ENCODE measurements around the gene NCAN. TPM values are rescaled to one million over a fixed set of nuclear protein-coding genes. Genes with fewer than 3 reads are reported as not detected.

Gene NCAN
- total RNA-seq, 1 experiment from 2014 or later, result 3.0 TPM

DNA sequence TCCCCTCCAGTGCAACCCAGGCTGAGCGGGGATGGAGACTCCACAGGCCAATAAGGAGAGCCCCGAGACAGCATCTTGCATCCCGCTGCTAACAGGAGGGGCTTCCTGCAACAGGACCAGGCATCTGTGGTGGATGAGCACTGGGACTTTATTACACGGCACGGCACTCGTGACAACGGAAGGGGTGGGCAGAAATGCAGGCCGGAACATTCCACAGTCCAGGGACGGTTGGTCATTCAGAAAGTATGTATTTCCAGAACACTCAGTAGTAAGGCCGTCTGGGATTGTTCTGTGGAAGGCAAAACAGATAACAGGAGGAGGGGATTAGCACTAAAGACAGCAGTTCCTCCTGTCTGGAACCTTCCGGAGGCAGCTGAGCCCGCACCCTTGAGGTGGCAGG lies 64.6 kb downstream of the NCAN start:
- no peak overlapping the region for H3K27ac Mint-ChIP-seq
- CTCF ChIA-PET, result no interaction called here

More for the DNA sequence above, 64.6 kb downstream of the NCAN start:
- no peaks in the 10 kb centered on the region for H3K9me3 Mint-ChIP-seq
- H3K4me1 Mint-ChIP-seq, result peaks cover 8% of the 10 kb centered on the region
- no peak for TF ChIP-seq TEAD4 (CRISPR knock-in tag; IDR thresholded peaks at IDR 0.05)
- TF ChIP-seq NR2C2 (CRISPR knock-in tag; IDR thresholded peaks at IDR 0.05), result no peak
- no peak for TF ChIP-seq IRF2 (CRISPR knock-in tag; IDR thresholded peaks at IDR 0.05; ENCODE audit: borderline replicate concordance, low read depth)
- no peak for TF ChIP-seq GRHL2 (CRISPR knock-in tag; IDR thresholded peaks at IDR 0.05; ENCODE audit: insufficient replicate concordance, severe bottlenecking)
- TF ChIP-seq, protein P1, sequence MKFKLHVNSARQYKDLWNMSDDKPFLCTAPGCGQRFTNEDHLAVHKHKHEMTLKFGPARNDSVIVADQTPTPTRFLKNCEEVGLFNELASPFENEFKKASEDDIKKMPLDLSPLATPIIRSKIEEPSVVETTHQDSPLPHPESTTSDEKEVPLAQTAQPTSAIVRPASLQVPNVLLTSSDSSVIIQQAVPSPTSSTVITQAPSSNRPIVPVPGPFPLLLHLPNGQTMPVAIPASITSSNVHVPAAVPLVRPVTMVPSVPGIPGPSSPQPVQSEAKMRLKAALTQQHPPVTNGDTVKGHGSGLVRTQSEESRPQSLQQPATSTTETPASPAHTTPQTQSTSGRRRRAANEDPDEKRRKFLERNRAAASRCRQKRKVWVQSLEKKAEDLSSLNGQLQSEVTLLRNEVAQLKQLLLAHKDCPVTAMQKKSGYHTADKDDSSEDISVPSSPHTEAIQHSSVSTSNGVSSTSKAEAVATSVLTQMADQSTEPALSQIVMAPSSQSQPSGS (CRISPR knock-in tag; IDR thresholded peaks at IDR 0.05; ENCODE audit: borderline replicate concordance, low read depth), result no peak
- TF ChIP-seq ZNF263 (CRISPR knock-in tag; IDR thresholded peaks at IDR 0.05; ENCODE audit: low read depth), result no peak
- TF ChIP-seq, protein P2, sequence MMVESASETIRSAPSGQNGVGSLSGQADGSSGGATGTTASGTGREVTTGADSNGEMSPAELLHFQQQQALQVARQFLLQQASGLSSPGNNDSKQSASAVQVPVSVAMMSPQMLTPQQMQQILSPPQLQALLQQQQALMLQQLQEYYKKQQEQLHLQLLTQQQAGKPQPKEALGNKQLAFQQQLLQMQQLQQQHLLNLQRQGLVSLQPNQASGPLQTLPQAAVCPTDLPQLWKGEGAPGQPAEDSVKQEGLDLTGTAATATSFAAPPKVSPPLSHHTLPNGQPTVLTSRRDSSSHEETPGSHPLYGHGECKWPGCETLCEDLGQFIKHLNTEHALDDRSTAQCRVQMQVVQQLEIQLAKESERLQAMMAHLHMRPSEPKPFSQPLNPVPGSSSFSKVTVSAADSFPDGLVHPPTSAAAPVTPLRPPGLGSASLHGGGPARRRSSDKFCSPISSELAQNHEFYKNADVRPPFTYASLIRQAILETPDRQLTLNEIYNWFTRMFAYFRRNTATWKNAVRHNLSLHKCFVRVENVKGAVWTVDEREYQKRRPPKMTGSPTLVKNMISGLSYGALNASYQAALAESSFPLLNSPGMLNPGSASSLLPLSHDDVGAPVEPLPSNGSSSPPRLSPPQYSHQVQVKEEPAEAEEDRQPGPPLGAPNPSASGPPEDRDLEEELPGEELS (CRISPR knock-in tag; IDR thresholded peaks at IDR 0.05), result no peak
- TF ChIP-seq, protein P3, sequence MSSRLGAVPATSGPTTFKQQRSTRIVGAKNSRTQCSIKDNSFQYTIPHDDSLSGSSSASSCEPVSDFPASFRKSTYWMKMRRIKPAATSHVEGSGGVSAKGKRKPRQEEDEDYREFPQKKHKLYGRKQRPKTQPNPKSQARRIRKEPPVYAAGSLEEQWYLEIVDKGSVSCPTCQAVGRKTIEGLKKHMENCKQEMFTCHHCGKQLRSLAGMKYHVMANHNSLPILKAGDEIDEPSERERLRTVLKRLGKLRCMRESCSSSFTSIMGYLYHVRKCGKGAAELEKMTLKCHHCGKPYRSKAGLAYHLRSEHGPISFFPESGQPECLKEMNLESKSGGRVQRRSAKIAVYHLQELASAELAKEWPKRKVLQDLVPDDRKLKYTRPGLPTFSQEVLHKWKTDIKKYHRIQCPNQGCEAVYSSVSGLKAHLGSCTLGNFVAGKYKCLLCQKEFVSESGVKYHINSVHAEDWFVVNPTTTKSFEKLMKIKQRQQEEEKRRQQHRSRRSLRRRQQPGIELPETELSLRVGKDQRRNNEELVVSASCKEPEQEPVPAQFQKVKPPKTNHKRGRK (CRISPR knock-in tag; IDR thresholded peaks at IDR 0.05; ENCODE audit: borderline replicate concordance), result no peak
- no peak for TF ChIP-seq ZNF219 (CRISPR knock-in tag; IDR thresholded peaks at IDR 0.05; ENCODE audit: borderline replicate concordance)
- TF ChIP-seq ZNF317 (CRISPR knock-in tag; IDR thresholded peaks at IDR 0.05; ENCODE audit: borderline replicate concordance, low read depth), result no peak
- TF ChIP-seq, protein P4, sequence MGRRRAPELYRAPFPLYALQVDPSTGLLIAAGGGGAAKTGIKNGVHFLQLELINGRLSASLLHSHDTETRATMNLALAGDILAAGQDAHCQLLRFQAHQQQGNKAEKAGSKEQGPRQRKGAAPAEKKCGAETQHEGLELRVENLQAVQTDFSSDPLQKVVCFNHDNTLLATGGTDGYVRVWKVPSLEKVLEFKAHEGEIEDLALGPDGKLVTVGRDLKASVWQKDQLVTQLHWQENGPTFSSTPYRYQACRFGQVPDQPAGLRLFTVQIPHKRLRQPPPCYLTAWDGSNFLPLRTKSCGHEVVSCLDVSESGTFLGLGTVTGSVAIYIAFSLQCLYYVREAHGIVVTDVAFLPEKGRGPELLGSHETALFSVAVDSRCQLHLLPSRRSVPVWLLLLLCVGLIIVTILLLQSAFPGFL (CRISPR knock-in tag; IDR thresholded peaks at IDR 0.05; ENCODE audit: borderline replicate concordance), result no peak
- TF ChIP-seq CREB1 (CRISPR knock-in tag; IDR thresholded peaks at IDR 0.05), result no peak
- TF ChIP-seq, protein P5, sequence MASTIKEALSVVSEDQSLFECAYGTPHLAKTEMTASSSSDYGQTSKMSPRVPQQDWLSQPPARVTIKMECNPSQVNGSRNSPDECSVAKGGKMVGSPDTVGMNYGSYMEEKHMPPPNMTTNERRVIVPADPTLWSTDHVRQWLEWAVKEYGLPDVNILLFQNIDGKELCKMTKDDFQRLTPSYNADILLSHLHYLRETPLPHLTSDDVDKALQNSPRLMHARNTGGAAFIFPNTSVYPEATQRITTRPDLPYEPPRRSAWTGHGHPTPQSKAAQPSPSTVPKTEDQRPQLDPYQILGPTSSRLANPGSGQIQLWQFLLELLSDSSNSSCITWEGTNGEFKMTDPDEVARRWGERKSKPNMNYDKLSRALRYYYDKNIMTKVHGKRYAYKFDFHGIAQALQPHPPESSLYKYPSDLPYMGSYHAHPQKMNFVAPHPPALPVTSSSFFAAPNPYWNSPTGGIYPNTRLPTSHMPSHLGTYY (CRISPR knock-in tag; IDR thresholded peaks at IDR 0.05), result no peak
- TF ChIP-seq, protein P6, sequence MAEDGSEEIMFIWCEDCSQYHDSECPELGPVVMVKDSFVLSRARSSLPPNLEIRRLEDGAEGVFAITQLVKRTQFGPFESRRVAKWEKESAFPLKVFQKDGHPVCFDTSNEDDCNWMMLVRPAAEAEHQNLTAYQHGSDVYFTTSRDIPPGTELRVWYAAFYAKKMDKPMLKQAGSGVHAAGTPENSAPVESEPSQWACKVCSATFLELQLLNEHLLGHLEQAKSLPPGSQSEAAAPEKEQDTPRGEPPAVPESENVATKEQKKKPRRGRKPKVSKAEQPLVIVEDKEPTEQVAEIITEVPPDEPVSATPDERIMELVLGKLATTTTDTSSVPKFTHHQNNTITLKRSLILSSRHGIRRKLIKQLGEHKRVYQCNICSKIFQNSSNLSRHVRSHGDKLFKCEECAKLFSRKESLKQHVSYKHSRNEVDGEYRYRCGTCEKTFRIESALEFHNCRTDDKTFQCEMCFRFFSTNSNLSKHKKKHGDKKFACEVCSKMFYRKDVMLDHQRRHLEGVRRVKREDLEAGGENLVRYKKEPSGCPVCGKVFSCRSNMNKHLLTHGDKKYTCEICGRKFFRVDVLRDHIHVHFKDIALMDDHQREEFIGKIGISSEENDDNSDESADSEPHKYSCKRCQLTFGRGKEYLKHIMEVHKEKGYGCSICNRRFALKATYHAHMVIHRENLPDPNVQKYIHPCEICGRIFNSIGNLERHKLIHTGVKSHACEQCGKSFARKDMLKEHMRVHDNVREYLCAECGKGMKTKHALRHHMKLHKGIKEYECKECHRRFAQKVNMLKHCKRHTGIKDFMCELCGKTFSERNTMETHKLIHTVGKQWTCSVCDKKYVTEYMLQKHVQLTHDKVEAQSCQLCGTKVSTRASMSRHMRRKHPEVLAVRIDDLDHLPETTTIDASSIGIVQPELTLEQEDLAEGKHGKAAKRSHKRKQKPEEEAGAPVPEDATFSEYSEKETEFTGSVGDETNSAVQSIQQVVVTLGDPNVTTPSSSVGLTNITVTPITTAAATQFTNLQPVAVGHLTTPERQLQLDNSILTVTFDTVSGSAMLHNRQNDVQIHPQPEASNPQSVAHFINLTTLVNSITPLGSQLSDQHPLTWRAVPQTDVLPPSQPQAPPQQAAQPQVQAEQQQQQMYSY (CRISPR knock-in tag; IDR thresholded peaks at IDR 0.05), result no peak
- TF ChIP-seq ZNF138 (CRISPR knock-in tag; conservative IDR thresholded peaks at IDR 0.05), result no peak
- TF ChIP-seq ZNF416 (CRISPR knock-in tag; IDR thresholded peaks at IDR 0.05), result no peak
- TF ChIP-seq ZBTB21 (CRISPR knock-in tag; IDR thresholded peaks at IDR 0.05; ENCODE audit: borderline replicate concordance), result no peak
- TF ChIP-seq, protein P7, sequence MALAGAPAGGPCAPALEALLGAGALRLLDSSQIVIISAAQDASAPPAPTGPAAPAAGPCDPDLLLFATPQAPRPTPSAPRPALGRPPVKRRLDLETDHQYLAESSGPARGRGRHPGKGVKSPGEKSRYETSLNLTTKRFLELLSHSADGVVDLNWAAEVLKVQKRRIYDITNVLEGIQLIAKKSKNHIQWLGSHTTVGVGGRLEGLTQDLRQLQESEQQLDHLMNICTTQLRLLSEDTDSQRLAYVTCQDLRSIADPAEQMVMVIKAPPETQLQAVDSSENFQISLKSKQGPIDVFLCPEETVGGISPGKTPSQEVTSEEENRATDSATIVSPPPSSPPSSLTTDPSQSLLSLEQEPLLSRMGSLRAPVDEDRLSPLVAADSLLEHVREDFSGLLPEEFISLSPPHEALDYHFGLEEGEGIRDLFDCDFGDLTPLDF (CRISPR knock-in tag; IDR thresholded peaks at IDR 0.05), result no peak
- TF ChIP-seq JUN (CRISPR knock-in tag; IDR thresholded peaks at IDR 0.05), result no peak
- peaks cover 22% of the 10 kb centered on the region for H3K27me3 Mint-ChIP-seq (ENCODE audit: low read depth)
- no peak for ATAC-seq
- H3K4me3 Mint-ChIP-seq, result no peak overlapping the region
- DNase-seq (ENCODE audit: low spot score), result no peak
- POLR2A ChIA-PET, result no interaction called here
- H3K36me3 Mint-ChIP-seq, result peaks cover 14% of the 10 kb centered on the region
